C4-2B (cell line): ENCODE data around the gene NR6A1.
"Not testable (repeated sequence)": the region's sequence is repeated elsewhere in the genome, so short reads cannot be mapped to it uniquely, and the experiment has no call there.

ENCODE experiments used
- CTCF ChIP-seq: fragments of 450-650 bp; conservative IDR thresholded peaks from 2 replicates; pipeline ENCODE4 v1.5.1; 2017; ENCODE audit warnings: mild to moderate bottlenecking
- ZFX ChIP-seq: fragments of 450-650 bp; IDR thresholded peaks from 2 replicates; pipeline ENCODE4 v1.6.1; 2017

GRCh38 chr9:124615840-124616239, 155.3 kb downstream of the NR6A1 start:
- not testable (repeated sequence) for TF ChIP-seq CTCF, ZFX
